Activated CD4-positive, alpha-beta T cell treated with anti-CD3 and anti-CD28 coated beads, Interleukin-2, amount 50 U/mL, for 24 hours (primary cell): Measurements from ENCODE around the gene EGFLAM.

Experiments
- DNase-seq, 2 donors: peaks; one replicate each; pipeline ENCODE4 v3.0.0-alpha.2; 2020; ENCODE audit warnings: low read depth in 1 of 2, low spot score in 1 of 2

Gene EGFLAM

DNA sequence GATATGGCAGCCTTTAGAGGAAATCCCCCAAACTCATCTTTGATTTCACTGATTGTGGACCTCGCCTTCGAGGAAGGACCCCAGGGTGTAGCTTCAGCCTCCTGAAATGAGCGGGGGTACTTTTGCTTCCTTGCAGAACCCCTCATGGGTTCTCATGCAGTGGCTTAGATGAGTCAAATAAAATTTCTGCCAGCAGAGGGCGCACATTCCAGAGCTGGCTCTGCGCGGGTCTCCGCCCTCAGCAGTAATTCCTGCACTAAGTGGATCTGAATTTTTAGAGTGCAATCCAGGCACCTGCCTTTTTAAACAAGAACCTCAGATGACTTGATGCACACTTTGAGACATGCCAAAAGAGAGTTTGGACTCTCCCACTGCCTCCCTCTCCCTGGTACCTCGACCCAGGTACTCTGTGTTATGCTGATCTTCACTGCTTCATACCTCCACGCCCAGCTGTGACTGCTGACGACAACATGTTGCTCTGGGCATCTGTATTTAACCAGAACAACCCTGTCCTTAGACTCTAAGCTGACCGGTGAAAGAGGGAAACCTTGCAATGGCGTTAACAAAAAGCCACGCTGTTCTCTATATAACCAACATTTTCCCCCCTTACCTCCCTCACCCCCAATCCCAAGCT, 7.3 kb downstream of the EGFLAM start:
- peak in 1 of 2 donors; percentile 37 for DNase-seq

GRCh38 chr5:38267372-38267771, 9.0 kb downstream of the EGFLAM start:
- no peak for DNase-seq

GRCh38 chr5:38273626-38274025, 15.3 kb downstream of the EGFLAM start:
- no peak for DNase-seq

- DNase-seq = no peak
Measured at GRCh38 chr5:38274370-38274769, 16.0 kb downstream of the EGFLAM start.

DNA sequence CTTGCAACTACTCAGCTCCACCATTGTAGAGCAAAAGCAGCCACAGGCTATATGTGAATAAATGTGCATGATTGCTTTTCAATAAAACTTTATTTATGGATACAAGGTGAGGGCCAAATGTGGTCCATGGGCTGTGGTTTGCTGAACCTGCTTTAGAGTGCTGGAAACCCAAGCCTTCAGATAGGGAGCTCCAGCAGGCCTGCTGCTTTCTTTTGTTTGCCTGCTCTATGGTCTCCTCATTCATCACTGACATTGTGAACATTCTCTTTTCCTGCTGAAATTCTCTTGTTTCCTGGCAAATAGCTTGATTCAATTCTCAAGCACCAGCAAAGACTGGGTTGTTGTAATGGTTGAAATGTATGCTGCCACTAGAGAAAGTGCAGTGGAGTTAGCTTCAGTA, 26.0 kb downstream of the EGFLAM start:
- DNase-seq = no peak

- no peak for DNase-seq
Measured at GRCh38 chr5:38285226-38285625, 26.9 kb downstream of the EGFLAM start.

- DNase-seq = no peak
Measured at GRCh38 chr5:38286002-38286401, 27.6 kb downstream of the EGFLAM start.

DNA sequence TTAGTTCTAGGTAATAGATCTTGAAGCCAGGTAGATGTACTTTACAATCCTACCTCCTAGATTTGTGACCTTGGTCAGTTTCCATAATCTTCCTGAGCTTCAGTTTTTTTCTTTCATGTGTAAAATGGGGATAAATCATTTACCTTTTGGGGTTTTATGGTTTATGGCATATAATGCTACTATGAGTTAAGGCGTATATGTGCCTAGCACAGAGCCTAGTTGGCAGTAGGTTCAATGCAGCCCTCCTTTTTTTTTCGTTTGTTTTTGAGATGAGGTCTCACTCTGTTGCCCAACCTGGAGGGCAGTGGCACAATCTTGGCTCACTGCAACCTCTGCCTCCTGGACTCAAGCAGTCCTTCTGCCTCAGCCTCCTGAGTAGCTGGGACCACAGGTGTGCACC, 28.8 kb downstream of the EGFLAM start:
- DNase-seq = no peak

GRCh38 chr5:38289457-38289856, 31.1 kb downstream of the EGFLAM start:
- DNase-seq = no peak

DNA sequence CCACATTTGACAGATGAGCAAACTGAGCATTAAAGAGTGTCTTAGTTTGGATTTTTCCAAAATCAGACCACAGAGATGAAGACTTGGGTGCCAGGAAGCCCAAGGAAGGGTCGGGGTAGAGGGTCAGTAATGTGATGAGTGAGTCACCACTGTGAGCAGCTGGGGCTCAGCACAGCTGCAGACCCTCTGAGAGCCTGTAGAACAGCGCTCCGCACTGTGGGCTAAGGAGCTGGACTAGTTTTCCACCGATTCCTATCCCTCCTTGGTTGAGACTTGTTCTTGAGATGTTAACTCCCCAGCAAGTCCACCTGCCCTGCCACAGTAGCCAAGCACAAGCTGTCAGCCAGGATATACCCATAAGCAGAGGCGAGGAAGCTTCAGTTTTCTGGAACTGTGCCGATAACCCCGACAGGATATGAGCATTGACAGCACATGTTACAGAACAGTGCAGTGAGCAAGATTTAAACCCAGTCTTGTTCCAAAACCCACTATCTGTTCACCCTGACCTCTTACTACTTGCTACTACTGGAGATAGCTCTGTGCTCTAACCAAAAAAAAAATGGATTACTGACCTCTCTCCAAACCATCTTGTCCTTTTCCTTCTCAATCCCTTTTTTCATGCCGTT, 31.8 kb downstream of the EGFLAM start:
- no peak for DNase-seq

DNA sequence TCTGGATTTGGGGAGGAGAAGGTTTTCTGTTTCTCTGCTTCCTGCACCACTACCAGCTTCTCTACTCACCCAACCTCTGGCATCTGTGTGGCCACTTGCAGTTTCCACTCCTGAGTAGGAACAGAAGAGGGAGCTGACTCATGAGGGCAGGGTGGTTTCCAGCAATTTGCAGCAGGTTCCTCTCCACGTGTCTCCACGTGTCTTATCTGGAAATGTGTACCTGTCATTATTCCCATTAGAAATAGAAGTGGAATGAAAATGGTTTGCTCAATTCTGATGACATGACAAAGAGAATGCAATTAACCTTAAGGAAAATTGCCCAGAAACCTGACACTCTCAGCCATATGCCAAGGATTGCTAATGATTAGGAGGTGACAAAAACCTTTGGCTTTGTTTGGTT, 33.0 kb downstream of the EGFLAM start:
- no peak for DNase-seq

DNA sequence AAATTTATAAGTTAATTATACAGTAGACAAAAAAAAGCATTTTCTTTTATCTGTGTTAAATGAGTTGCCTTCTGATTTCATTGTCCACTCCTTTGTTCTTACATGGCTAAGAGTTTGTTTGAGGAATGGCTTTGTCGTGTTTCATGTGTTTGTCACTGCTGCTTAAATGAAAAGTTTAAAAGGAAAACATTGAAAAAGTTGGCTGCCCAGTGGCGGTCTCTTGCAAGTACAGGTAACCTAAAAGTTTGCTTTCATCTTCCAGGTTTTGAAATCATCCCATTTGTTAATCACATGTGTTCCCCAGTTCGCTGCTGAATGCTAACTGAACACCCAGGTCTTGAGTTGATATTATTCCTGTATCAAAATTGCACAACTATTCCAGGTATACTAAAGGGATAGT, 33.9 kb downstream of the EGFLAM start:
- DNase-seq = no peak

DNA sequence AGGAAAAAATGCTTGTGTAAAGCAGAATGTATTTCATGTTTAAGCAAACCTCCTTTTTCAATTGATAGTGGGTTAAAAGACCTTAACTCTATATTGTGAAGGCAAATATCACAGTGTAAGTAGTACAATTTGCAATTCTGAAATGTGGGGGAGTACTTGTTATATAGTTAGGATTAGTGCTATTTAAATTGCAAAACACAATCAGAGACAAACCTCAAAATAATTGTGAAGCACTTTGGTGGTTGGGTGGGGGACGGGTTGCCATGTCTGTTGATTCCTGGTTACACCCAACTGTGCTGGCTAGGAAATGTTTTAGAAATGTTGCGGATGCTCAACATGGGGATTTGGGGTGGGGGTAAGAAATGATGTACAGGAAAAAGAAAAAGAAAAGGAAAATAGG, 37.4 kb downstream of the EGFLAM start:
- no peak for DNase-seq

DNA sequence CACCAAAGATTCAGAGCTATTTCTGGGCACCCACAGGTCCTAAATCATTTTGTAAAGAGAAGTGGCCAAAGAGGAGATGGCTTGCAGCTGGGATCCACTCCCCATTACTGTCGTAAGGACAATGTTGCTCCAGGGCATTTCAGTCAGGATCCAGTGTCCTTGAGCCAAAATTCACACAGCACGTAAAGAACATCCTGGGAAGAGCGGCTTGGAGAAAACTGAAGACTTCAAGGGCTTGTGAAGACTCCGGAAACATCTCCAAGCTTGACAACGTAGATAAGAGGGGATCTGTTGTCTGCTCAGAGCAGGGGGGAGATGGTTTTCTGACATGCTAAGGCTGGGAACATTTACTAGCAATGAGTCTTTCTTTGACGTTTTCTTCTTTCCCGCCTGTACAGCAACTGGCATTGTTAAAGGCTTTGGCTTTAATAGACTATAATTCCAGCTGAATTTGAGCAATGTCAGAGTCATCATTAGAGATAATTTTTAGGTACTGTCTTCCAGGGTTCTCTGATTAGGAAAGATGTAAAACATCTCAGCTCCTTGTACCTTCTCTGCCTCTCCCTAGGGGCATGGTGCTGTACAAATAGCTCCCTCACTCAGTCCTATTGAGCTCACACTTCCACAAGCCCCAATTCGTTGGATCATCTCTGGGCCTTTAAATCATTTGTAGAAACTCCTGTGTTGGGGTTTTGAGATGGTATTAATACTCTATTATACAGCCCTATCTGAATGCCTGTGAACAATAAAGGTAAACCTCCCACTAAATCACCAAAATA, 39.7 kb downstream of the EGFLAM start:
- DNase-seq = no peak

DNA sequence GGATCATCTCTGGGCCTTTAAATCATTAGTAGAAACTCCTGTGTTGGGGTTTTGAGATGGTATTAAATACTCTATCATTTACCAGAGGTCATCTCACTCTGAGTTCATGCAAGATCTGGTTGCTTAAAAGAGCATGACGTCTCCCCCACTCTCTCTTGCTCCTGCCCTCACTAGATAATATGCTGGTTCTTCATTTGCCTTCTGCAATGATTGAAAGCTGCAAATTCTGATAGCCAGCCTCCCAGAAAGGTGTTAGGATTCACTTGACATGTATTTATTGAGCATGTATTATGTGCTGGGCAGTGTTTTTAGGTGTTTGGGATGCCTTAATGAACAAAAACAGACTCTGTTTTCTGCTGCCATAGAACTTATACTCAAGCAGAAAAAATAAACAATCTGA, 41.2 kb downstream of the EGFLAM start:
- no peak for DNase-seq

DNA sequence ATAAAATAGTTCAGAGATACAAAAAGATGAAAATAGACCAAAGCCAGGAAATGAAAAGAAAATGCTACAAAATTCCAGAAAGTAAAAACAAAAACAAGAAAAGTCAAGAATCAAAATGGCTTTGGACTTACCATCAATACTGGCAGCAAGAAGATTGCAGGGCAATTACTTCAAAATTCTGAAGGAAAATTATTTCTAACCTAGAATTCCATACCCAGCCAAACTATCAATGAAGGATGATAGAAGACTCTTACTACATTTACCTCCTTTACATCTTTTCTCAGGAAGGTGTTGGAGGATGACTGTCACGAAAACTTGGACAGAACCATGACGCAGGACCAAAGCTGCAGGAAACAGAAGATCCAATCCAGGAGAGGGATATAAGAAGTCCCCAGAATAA, 46.8 kb downstream of the EGFLAM start:
- DNase-seq = no peak

GRCh38 chr5:38307845-38308244, 49.5 kb downstream of the EGFLAM start:
- no peak for DNase-seq

GRCh38 chr5:38316544-38317224, 58.3 kb downstream of the EGFLAM start:
- DNase-seq = no peak

GRCh38 chr5:38317868-38318267, 59.5 kb downstream of the EGFLAM start:
- no peak for DNase-seq

GRCh38 chr5:38319491-38319890, 61.1 kb downstream of the EGFLAM start:
- DNase-seq = no peak

- no peak for DNase-seq
Measured at GRCh38 chr5:38321978-38322377, 63.6 kb downstream of the EGFLAM start.
